ENCODE measurements around the gene C22orf15.

Gene C22orf15

GRCh38 chr22:23754220-23754919 lies 8.4 kb upstream of the C22orf15 start, which contains the start of gene VPREB3:
VPREB3 (minus strand) TSS chr22:23754425; CDS start chr22:23754363, 62 bp downstream.
- TF ChIP-seq EP300 (IDR thresholded peaks at IDR 0.05; ENCODE audit: borderline replicate concordance) (no peak), NFIC (IDR thresholded peaks at IDR 0.05) (no peak), TAF1 (IDR thresholded peaks at IDR 0.05; ENCODE audit: low read depth) (no peak), FOXM1 (IDR thresholded peaks at IDR 0.05; ENCODE audit: borderline replicate concordance, low read depth) (no peak), CREB1 (IDR thresholded peaks at IDR 0.05; ENCODE audit: low read depth) (no peak), TEAD4 (IDR thresholded peaks at IDR 0.05) (no peak), ZBTB7A (IDR thresholded peaks at IDR 0.05; ENCODE audit: low read depth) (no peak), TCF12 (IDR thresholded peaks at IDR 0.05; ENCODE audit: low read depth) (no peak), REST (IDR thresholded peaks at IDR 0.05; ENCODE audit: low read depth) (no peak)
- TF ChIP-seq, protein P1, sequence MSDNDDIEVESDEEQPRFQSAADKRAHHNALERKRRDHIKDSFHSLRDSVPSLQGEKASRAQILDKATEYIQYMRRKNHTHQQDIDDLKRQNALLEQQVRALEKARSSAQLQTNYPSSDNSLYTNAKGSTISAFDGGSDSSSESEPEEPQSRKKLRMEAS (IDR thresholded peaks at IDR 0.05): no peak

GRCh38 chr22:23754980-23755636 lies 7.7 kb upstream of the C22orf15 start:
- TF ChIP-seq YY1 (IDR thresholded peaks at IDR 0.05; ENCODE audit: low read depth): no peak
- peak; percentile 57 for TF ChIP-seq NFIC (IDR thresholded peaks at IDR 0.05)

DNA sequence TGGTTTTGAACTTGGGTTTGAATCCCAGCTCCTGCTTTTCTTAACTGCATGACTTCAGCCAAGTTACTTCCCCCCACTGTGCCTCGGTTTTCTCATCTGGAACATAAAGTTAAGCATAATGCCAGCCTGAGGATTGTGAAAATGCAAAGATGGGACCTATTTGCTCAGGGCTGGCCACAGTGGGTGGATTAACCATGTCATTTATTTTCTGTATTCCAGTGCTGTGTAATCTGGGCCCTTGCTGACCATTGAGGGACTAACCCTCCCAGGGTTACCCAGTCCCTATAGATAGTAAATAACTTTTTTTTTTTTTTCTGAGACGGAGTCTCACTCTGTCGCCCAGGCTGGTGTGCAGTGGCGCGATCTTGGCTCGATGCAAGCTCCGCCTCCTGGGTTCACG lies 7.1 kb upstream of the C22orf15 start:
- no peak for TF ChIP-seq FOXM1 (IDR thresholded peaks at IDR 0.05; ENCODE audit: borderline replicate concordance, low read depth)
- no peak for TF ChIP-seq RAD21 (IDR thresholded peaks at IDR 0.05; ENCODE audit: low read depth)
- no peak for TF ChIP-seq USF1 (IDR thresholded peaks at IDR 0.05)
- TF ChIP-seq CREB1 (IDR thresholded peaks at IDR 0.05; ENCODE audit: low read depth): no peak
- TF ChIP-seq REST (IDR thresholded peaks at IDR 0.05; ENCODE audit: low read depth): no peak
- TF ChIP-seq TCF12 (IDR thresholded peaks at IDR 0.05; ENCODE audit: low read depth): no peak
- no peak for TF ChIP-seq EP300 (IDR thresholded peaks at IDR 0.05; ENCODE audit: borderline replicate concordance)
- TF ChIP-seq ZBTB7A (IDR thresholded peaks at IDR 0.05; ENCODE audit: low read depth): no peak
- TF ChIP-seq YY1 (IDR thresholded peaks at IDR 0.05; ENCODE audit: low read depth): no peak
- no peak for TF ChIP-seq EGR1 (IDR thresholded peaks at IDR 0.05)
- TF ChIP-seq, protein P1 (IDR thresholded peaks at IDR 0.05): no peak
- no peak for TF ChIP-seq CEBPB (IDR thresholded peaks at IDR 0.05)
- no peak for TF ChIP-seq TEAD4 (IDR thresholded peaks at IDR 0.05)
- TF ChIP-seq TAF1 (IDR thresholded peaks at IDR 0.05; ENCODE audit: low read depth): no peak
- no peak for TF ChIP-seq NFIC (IDR thresholded peaks at IDR 0.05)

DNA sequence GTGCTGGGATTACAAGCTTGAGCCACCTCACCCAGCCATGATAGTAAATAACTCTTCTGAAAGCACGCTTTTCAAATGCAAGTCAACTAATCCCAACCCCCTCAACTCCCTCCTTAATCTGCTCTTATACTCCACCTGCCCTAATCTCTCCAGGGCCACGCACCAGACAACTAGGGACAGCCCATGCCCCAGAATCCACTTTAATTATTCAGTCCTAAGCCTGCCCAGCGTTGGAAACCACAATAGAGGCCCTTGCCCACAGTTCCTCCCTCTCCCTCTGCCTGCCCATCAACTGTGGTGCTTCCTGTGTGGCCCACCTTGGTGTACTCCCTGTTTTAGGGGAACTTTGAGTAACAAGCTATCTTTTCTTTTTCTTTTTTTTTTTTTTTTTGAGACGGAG lies 5.9 kb upstream of the C22orf15 start:
- TF ChIP-seq TEAD4 (IDR thresholded peaks at IDR 0.05) (no peak), EP300 (IDR thresholded peaks at IDR 0.05; ENCODE audit: borderline replicate concordance) (no peak), YY1 (IDR thresholded peaks at IDR 0.05; ENCODE audit: low read depth) (no peak), CEBPB (IDR thresholded peaks at IDR 0.05) (no peak), TCF12 (IDR thresholded peaks at IDR 0.05; ENCODE audit: low read depth) (no peak)

- no peak for TF ChIP-seq YY1 (IDR thresholded peaks at IDR 0.05; ENCODE audit: low read depth)
- no peak for TF ChIP-seq CEBPB (IDR thresholded peaks at IDR 0.05)
- TF ChIP-seq, protein P1 (IDR thresholded peaks at IDR 0.05): no peak
- TF ChIP-seq USF1 (IDR thresholded peaks at IDR 0.05): no peak
- no peak for TF ChIP-seq CREB1 (IDR thresholded peaks at IDR 0.05; ENCODE audit: low read depth)
- no peak for TF ChIP-seq TEAD4 (IDR thresholded peaks at IDR 0.05)
Observed at GRCh38 chr22:23759566-23759965, 3.2 kb upstream of the C22orf15 start.

DNA sequence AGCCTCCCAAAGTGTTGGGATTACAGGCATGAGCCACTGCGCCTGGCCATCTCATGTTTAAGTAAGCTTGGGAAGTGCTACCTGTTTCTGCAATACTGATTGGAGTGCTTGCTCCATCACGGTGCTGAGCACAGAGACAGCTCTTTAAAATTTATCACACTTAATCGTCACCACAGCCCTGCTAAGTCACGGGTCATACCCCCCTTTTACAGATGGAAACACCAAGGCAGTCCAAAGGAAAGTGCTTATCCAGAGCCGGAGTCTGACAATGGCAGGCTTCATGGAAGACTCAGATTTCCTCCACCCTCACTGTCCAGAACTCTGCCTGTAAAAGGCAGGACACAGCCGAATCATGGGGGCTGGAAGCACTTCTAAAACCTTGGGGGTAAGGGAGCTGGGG lies 2.7 kb upstream of the C22orf15 start:
- TF ChIP-seq YY1 (IDR thresholded peaks at IDR 0.05; ENCODE audit: low read depth) (no peak), EP300 (IDR thresholded peaks at IDR 0.05; ENCODE audit: borderline replicate concordance) (no peak), CEBPB (IDR thresholded peaks at IDR 0.05) (no peak), EGR1 (IDR thresholded peaks at IDR 0.05) (no peak), TAF1 (IDR thresholded peaks at IDR 0.05; ENCODE audit: low read depth) (no peak), NFIC (IDR thresholded peaks at IDR 0.05) (no peak), TEAD4 (IDR thresholded peaks at IDR 0.05) (no peak), CREB1 (IDR thresholded peaks at IDR 0.05; ENCODE audit: low read depth) (no peak), REST (IDR thresholded peaks at IDR 0.05; ENCODE audit: low read depth) (no peak), RAD21 (IDR thresholded peaks at IDR 0.05; ENCODE audit: low read depth) (no peak), FOXM1 (IDR thresholded peaks at IDR 0.05; ENCODE audit: borderline replicate concordance, low read depth) (no peak), TCF12 (IDR thresholded peaks at IDR 0.05; ENCODE audit: low read depth) (no peak), USF1 (IDR thresholded peaks at IDR 0.05) (no peak), ZBTB7A (IDR thresholded peaks at IDR 0.05; ENCODE audit: low read depth) (no peak)
- TF ChIP-seq, protein P1 (IDR thresholded peaks at IDR 0.05): no peak
